NCI-H748 (cell line): ENCODE measurements around the gene PITRM1.
"Not testable (repeated sequence)": the region's sequence is repeated elsewhere in the genome, so short reads cannot be mapped to it uniquely, and the experiment has no call there.

Experiments used
- DNase-seq: peaks from one replicate; lab custom pipeline; 2025; ENCODE audit not compliant: unreplicated experiment; lab: John Stamatoyannopoulos, UW

PITRM1 gene

DNA sequence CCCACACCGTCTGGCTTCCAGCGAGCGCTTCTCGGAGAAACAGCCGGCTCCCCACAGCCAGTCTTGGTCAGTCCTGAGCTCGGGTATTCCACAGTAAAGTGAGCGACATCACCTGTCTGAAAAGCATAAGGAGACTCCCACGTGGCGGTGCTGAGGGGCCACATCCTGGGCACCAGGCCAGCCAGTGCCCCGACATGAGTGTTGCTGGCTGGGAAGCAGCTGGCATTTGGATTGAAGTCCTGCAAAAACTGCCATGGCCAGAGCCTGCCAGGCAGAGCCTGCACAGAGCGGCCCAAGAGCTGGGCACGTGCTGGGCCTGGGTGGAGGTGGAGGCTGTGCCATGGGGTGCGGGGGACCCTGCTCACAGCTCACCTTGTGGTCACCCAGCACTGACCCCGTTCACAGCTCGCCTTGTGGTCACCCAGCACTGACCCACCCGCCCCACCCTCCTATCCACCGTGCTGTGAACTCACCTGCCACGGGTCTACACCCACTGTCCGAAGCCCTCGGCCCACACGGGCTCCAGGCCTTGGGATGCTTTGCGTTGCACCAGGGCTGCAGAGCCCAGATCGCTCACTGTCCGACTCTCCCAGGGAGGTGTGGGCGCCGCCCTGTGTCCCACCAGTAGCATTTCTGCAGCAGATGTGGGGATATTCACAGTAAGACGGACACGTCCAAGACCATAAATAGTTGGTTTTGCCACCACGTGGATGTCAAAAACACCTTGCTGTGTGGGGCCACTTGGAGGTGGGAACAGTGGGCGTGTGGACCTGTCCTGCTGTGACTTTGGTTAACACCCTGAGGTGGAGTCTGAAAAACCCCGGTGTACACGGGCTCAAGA lies 48.8 kb downstream of the PITRM1 start:
- DNase-seq: no peak

DNA sequence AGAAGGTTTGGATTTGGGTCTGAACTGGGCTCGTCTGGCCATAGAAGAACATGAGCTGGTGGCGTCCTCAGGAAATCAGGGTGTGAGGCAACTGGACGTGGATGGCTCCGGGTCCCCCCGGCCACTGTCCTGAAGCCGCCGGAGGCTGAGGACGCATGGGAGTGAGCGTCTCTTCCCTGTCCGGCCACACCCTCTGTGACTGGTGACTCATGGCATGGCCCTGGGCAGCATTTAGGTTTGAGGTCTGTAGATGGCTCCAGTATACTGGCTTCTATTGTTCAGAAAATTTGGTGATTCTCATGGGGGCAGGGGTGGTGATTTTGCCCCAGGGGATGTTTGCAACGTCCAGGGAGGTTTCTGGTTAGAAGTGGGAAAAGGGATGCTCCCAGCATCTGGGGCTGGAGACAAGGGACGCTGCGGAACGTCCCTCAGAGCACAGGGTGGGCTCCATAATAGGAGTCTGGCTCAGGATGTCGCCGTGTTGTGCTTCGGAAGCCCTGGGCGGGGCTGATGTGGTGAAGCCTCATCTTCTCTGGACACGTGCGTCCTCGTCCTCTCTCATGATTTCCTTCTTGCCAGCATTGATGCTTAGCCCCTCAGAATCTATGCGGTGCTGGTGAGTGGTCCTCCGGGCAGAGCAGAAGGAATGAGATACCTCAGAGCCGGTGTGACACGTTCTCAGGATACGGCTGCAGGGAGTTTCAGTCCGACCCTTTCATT lies 49.9 kb downstream of the PITRM1 start:
- DNase-seq: no peak

- no peak for DNase-seq
Measured at GRCh38 chr10:3122034-3122433, 50.5 kb downstream of the PITRM1 start.

GRCh38 chr10:3119796-3120459 lies 52.7 kb downstream of the PITRM1 start:
- DNase-seq: no peak

DNA sequence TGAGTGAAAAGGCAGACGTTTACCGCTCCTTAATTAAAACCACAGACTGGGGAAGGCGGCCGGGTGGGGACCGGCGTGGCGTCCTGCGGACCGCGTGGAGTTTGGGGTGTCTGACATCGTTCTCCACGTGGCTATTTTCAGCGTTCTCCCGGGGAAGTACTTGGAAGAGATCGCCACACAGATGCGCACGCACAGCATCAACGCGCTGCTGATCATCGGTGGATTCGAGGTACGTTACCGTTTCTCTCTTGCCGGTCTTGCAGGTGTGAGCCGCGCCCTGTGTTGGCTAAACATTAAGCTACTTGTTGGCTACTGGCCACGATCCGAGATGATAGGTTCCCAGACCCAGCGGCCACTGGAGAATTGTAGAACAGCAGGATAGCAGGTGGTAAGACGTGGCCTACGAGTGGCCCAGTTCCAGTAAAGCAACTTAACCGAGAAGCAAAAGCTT lies 53.9 kb downstream of the PITRM1 start:
- DNase-seq: no peak

GRCh38 chr10:3117486-3117885 lies 55.1 kb downstream of the PITRM1 start:
- DNase-seq: no peak

DNA sequence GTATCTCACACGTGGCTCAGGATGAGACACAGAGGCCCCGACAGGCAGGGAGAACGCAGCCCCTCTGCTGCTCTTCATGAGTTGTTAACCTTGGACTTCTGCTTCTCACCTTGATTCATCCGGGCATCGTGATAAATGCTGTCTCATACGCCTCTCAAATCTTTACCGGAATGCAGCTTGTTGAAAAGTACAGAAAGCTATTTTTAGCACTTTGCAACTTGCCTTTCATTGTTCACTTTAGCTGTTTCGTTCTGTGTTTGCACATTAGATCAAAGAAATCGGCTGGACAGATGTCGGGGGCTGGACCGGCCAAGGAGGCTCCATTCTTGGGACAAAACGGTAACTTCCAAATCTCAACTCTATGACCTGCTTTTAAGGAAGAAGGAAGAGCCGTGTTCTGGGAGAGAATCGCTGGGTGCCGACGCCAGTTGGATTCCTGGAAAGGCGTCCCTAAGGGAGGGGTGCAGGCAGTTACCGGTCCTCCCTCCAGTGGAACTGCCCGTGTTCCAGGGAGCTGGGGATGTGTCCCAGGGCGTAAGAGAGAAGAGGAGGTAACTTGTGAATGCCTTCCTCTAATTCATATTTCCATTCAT lies 56.0 kb downstream of the PITRM1 start:
- DNase-seq: no peak

GRCh38 chr10:3115685-3116084 lies 56.9 kb downstream of the PITRM1 start:
- no peak for DNase-seq

DNA sequence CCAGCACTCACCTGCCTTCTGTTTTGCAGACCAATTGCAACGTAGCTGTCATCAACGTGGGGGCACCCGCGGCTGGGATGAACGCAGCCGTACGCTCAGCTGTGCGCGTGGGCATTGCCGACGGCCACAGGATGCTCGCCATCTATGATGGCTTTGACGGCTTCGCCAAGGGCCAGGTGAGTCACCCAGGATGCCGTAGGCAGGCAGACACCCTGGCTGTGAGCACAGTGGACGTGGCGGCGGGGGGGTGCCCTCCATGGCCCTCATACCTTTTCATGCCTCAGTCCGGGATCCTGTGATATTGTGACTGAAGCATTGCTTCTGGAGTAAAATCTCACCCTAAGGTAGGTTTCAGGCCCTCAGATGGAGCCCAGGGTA lies 59.2 kb downstream of the PITRM1 start:
- no peak for DNase-seq

- no peak for DNase-seq
Measured at GRCh38 chr10:3111621-3112163, 60.9 kb downstream of the PITRM1 start.

DNA sequence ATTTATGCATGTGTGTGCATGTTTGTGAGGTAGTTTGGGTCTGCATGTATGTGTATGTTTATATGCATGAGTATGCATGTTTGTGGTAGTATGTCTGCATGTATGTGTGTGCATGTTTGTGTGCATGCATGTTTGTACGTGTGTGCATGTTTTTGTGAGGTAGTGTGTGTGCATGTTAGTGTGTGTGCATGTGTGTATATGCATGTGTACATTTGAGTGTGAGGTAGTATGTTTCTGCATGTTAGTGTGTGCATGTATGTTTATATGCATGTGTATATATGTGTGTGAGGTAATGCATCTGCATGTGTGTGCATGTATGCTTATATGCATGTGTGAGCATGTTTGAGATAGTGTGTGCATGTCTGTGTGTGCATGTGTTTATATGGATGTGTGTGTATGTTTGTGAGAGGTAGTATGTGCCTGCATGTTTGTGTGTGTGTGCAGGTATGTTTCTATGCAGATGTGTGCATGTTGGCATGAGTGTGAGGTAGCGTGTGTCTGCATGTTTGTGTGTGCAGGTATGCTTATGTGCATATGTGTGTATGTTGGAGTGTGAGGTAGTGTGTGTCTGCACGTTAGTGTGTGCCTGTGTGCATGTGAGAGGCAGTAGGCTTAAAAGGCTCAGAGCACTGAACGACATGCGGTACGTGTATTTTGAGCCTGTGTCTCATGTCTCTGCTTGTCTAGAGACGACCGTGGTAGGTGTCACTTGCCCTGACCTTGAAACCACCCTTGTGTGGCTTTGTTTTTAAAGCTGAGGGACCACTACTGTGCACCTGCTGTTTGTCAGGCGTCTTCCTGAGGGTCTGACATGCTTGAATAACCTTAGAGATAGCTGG lies 61.6 kb downstream of the PITRM1 start:
- no peak for DNase-seq

DNA sequence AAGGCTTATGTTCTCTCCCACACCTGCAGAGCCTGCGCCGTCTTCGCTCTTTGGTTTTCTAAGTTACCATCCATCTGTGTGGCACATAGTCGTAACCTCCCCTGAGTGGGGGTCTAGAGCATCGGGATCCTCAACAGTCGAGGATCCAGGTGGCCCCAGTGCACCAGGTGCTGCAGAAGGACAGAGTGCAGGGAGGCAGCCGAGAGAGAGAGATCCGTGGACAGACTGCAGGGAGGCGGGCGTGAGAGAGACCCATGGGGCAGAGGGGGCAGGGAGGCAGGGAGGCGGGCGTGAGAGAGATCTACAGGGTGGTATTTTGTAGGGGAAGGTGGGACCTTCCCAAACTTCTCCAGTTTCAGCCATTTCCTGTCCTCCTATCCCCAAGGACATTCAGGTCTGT lies 62.9 kb downstream of the PITRM1 start:
- no peak for DNase-seq

DNA sequence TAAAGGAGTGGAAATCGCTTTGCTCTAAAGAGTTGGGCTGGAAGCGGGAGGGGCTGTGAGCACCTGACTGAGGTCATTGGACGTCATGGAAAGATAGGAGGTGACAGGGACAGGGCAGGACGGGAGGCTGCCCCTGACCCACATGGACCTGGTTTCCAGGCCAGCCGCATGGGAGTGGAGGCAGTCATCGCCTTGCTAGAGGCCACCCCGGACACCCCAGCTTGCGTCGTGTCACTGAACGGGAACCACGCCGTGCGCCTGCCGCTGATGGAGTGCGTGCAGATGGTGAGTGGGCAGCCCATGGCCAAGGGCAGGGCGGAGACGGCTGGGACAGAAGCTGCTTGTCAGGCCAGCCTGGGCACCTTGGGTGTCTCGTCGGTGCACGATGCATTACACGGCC lies 63.4 kb downstream of the PITRM1 start:
- no peak for DNase-seq

- no peak for DNase-seq
Measured at GRCh38 chr10:3108575-3109105, 63.9 kb downstream of the PITRM1 start.

GRCh38 chr10:3108033-3108432 lies 64.5 kb downstream of the PITRM1 start:
- DNase-seq: no peak

- no peak for DNase-seq
Measured at GRCh38 chr10:3107426-3107961, 65.1 kb downstream of the PITRM1 start.

GRCh38 chr10:3106928-3107425 lies 65.6 kb downstream of the PITRM1 start:
- no peak for DNase-seq

DNA sequence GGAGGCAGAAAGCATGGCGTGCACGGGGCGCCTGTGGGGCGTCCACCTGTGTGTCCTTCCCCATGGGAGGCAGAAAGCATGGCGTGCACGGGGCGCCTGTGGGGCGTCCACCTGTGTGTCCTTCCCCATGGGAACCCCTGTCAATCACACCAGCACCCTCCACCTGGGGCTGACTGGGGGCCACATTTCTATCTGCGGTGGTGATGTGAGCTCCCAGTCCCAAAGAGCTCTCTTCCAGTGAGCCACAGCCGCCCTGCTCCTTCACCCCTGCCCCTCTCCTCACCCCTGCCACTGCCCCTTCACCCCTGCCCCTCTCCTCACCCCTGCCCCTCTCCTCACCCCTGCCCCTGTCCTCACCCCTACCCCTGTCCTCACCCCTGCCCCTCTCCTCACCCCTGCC lies 66.3 kb downstream of the PITRM1 start:
- not testable (repeated sequence) for DNase-seq

GRCh38 chr10:3105905-3106304 lies 66.7 kb downstream of the PITRM1 start:
- no peak for DNase-seq

DNA sequence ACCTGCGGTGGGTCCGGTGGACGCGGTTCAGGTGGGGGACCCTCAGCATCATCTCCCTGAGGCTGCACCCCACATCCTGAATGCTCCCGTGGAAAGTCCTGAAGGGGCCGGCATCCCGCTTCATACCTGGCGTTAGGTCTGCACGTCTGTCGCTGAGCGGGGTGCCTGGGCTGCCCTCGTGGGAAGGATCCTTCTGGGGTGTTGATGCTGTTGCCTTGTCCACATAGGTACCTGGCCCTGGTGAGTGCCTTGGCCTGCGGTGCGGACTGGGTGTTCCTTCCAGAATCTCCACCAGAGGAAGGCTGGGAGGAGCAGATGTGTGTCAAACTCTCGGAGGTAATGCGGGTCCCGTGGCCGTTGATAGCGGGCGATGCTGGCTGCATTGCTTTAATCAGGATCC lies 67.4 kb downstream of the PITRM1 start:
- no peak for DNase-seq
